CD4-positive, alpha-beta T cell treated with Interferon alpha-2 for 1 hour (primary cell): ENCODE data around the gene ADAM8.
"Not testable (repeated sequence)": the region's sequence is repeated elsewhere in the genome, so short reads cannot be mapped to it uniquely, and the experiment has no call there.

Experiments
- DNase-seq, 2 donors: peaks; one replicate each; pipeline ENCODE4 v3.0.0-alpha.2; 2020 to 2022

Gene ADAM8

GRCh38 chr10:133248334-133248715, 28.3 kb downstream of the ADAM8 start:
- no peak for DNase-seq

DNA sequence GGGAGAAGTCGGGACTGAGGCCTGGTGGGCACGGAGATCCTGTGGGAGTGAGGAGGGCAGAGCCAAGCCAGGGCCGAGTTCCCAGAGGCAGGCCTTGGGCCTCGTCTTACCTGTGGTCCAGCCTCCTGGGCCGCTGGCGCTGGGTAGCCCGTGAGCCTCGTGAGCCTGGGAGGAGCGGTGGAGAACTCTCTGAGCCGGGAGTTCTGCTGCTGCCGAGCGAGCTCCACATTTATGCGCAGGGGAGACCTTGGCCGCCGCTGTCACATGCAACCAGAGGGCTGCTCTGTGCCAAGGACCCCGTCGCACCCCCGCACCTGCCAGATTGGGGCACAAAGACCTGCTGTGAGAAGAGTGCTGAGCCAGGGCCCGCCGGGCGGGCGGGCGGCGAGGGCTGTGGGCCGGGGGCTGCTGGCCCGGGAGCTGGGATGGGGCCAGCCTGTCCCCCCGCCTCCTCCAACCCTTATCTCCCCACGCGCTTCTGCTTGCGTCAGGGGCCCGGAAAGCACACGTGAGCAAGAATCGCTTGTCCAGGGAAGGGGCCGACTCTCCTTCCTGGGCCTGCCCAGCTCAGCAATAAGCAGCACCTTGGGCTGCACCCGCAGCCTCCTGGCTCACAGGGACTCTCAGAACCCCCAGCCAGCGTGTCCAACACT, 28.9 kb downstream of the ADAM8 start:
- no peak for DNase-seq

DNA sequence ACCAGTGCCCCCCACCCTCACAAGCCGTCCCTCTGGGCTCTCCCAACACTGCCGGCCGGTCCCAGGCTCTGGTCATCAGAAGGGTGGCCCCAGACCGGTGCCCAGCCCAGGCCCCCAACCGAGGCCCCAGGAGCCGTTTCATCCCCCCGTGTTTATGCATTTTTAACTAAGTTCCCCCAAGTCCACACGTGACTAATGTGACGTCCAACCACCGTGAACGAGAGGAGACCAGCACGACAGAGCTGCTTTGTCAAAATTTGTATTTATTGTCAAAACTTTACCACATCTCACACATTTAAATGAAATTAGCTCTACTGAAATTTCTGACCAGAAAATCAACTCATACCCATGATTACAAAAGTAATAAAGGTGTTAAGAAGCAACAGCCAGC, 30.4 kb downstream of the ADAM8 start:
- DNase-seq = no peak

GRCh38 chr10:133245439-133246235, 31.0 kb downstream of the ADAM8 start:
- no peak for DNase-seq

DNA sequence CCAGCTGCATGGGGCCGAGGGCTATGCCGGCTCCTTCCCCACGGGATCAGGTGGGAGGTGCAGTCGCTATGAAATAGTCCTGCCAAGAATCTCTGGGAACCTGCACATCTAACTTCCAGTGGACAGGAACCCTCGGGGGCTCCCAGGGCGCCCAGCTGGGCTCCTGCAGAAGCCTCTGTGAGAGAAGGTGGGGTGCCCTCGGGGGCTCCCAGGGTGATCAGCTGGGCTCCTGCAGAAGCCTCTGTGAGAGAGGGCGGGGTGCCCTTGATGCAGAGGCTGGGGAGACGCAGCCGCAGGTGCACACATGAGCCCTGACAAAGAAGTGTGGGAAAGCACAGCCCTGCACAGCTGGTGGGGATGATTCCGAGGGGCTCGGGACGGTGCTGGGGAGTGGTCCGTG, 33.1 kb downstream of the ADAM8 start:
- no peak for DNase-seq

- no peak for DNase-seq
Observed at GRCh38 chr10:133242611-133243356, 33.9 kb downstream of the ADAM8 start.

DNA sequence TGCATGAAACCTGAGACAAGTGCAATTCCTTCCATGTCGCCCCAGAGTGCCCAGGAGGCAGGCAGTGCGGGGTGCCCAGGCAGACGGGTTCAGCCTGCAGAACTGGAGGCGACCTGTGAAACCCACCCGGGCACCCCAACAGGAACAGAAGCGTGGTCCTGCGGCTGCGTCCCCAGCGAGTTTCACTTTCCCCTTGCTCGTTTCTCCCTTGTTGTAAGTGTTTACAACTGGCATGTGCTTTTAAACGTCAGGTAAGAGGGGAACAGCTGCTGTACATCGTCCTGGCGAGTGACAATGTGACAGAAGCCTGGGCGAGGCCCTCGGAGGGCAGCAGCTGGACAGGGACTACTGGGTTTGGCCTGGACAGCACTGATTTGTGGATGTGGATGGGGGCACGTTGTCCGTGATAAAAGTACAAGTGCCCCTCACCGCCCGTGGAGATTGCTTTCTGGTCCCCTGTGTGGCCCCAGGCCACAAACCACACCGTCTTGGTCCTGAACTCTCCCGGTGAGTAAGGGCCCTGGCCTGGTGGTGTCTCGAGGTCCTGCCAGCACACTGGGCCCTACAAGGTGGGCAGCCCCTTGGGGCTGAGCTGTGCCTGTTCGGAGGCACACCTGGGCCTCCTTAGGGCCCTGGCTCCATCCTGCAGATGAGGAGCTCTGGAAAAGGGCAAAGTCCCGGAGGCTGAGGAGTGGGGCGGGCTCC, 35.0 kb downstream of the ADAM8 start:
- DNase-seq = peak in 1 of 2 donors; percentile 29

DNA sequence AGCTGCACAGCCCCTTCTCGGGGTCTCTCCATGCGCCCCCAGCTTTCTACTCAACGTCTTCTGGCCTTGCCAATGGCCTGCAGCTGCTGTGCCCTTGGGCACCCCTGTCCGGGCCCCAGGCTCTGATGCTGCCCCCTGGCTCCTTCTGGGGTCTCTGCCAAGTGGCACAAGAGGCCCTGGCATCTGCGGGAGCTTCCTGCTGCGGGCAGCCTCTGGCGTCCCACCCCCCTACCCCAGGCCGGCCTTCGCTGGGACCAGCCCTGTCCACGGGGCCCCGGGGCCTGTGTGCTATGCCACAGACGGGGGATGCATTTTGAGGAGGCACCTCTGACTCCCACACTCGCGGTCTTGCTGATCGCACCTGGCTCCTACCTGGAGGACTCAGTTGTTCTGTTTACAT, 36.7 kb downstream of the ADAM8 start:
- DNase-seq = no peak

DNA sequence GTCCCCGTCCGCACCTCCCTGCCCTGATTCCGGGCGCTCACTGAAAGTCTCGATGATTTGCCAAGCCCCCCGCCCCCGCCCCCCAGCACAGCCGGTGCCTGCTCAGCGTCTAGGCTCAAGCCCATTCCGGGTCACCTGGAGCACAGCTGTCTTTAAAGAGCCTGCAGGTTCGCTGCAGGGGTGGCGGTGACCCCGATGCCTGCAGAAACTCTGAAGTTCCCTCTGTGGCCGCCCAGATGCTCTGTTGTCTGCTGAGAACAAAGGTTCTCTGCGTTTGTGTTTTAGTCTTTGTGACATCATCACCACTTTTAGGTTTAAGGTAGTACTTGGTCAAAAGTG, 38.2 kb downstream of the ADAM8 start:
- DNase-seq = no peak

DNA sequence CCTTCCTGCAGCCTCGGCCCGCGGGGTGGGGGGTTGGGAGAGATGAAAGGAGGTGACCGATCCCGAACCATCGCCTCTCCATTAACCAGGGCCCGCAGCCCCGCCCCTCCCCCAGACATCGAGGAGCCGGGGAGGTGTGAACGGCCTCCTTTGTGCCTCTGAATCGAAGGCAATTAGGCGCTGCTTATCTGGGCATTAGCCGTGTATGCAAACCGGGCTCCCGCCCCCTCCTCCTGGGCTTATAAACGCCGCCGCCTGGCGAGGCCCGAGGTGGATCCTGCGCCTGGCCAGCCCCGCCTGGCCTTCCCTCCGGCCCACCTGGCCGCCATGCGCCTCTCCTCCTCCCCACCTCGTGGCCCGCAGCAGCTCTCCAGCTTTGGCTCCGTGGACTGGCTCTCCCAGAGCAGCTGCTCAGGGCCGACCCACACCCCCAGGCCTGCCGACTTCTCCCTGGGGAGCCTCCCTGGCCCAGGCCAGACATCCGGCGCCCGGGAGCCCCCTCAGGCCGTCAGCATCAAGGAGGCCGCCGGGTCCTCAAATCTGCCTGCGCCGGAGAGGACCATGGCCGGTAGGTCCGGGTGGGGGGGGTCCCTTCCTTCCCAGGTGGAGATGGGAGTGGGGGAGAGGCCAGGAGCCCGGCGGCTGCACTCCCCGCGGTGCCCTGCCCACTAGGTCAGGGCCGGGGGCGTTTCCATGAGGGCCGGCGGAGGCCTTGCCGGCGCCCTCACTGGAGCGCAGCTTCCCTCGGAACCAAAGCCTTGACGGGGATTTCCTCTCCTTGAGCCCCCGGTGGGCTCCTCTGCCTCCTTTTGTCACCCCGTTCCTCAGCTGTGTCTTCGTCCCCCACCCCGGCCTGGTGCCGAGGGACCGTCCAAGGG, 38.8 kb downstream of the ADAM8 start, which contains the start of gene VENTX:
Gene VENTX, plus strand, starts transcription at position 268 of the 878 bp plus-strand sequence. Its CDS starts 60 bp downstream, at position 328.
- no peak for DNase-seq

DNA sequence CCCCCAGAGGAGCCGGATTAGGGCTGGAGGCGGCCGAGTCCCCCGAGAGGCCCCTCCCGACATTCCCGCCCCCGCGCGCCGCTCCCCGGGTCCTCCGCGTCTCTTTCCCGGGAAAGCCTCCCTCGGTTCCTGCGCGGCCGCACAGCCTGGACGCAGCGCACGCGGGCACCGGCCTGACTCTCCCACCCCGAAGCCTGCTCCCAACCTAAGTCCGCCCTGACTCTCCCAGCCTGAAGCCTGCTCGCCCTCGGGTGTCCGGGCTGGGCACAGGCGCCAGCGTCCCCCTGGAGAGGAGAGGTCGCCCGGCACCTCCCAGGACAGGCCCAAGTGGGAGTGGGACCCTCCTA, 39.5 kb downstream of the ADAM8 start:
- no peak for DNase-seq

DNA sequence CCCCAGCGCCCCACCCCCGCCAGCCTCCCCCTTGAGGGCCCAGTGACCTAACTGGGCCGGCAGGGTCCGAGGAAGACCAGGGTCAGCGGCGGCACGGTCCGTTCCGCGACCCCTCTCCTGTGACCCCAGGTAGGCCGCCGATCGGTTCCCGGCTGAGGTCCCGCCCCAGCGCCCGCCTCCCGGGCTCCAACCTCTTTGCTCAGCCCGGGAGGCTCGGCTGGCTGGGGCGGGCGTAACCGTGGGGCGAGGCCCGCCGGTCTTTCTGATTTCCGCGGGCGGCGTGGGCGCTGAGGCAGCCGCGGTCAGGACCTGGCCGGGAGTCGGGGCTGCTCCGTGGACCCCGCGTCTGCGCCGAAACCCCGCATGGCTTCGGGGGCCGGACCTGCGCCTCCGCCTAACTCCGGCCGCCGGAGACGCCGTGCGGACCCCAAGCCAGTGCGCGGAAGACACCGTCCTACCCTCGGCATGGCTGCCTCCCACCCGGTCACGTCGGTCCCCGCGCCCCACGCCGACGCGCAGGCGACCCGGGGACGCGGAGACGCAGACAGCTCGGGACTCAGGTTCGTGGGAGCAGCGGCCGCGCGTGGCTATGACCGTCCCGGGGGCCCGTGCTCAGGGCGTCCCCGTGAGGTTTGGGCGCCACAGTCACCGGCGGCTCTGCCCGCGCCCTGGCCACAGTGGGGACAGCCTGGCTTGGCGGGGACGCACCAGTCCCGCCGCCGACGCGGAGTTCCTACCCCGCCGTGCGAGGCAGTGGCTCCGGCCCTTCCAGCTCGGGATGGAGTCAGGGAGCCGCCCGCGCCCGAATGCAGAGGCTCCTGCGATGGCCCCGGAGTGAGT, 40.0 kb downstream of the ADAM8 start:
- DNase-seq = no peak

- DNase-seq = peak in 1 of 2 donors; percentile 24
Observed at GRCh38 chr10:133235932-133236331, 40.7 kb downstream of the ADAM8 start.

DNA sequence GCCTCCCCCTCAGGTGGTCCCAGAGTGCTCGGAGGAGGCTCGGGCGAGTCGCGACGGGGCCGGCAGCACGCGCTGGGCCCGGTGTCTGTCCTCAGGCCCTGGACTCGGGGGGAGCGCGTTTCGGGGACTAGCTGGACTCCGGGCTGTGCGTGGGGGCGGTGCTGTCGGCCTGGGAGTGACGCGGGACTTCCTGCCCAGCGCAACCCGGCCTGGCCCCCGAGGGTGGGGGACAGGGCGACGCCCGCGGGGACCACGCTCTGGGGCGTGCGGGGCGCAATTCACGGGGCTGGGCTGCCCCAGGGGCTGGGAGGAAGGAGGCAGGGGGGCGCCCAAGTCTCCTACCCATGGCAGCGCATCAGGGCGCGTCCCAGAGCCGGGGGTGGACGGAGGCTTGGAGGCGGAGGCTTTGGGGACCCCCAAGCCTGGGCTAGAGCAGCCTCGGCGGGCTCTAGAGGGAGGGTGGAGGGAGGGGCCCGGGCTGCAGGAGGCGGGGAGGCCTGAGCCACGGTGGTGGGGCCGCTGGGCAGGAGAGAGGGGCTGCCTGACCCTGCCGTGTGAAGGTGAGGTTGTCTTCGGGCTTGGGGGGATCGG, 41.3 kb downstream of the ADAM8 start:
- peak; percentile 20 to 44 for DNase-seq

- DNase-seq = not testable (repeated sequence)
Observed at GRCh38 chr10:133234796-133235195, 41.9 kb downstream of the ADAM8 start.

- no peak for DNase-seq
Observed at GRCh38 chr10:133231946-133232574, 44.6 kb downstream of the ADAM8 start.

DNA sequence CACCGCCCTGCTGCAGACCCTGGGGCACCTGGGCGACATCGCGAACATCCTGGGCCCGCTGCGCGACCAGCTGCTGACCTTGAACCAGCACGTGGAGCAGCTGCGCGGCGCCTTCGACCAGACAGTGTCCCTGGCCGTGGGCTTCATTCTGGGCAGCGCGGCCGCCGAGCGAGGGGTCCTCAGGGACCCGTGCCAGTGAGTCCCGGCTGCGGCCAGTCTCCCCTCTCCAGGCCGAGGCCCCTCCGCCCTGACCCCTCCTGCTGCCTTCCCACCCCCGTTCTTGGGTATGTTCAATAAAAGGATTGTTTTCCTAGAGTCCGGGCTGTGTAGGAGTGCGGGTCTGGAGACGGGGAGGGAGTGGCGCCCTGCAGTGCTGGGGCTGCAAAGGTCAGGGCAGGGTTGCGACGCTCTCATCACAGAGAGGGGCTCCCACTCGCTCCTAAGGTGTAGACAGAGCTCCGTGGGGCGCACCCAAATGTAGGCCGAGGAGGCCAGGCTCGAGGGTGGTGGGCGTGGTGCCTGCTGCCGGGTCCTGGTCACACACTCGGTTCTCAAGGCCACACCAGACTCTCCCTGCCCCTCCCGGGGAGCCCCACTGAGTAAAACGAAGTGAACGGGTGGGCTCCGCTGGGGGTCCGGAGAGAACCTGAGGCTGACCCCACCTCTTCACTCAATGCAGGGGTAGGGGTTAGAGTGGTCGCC, 45.3 kb downstream of the ADAM8 start:
- DNase-seq = no peak

DNA sequence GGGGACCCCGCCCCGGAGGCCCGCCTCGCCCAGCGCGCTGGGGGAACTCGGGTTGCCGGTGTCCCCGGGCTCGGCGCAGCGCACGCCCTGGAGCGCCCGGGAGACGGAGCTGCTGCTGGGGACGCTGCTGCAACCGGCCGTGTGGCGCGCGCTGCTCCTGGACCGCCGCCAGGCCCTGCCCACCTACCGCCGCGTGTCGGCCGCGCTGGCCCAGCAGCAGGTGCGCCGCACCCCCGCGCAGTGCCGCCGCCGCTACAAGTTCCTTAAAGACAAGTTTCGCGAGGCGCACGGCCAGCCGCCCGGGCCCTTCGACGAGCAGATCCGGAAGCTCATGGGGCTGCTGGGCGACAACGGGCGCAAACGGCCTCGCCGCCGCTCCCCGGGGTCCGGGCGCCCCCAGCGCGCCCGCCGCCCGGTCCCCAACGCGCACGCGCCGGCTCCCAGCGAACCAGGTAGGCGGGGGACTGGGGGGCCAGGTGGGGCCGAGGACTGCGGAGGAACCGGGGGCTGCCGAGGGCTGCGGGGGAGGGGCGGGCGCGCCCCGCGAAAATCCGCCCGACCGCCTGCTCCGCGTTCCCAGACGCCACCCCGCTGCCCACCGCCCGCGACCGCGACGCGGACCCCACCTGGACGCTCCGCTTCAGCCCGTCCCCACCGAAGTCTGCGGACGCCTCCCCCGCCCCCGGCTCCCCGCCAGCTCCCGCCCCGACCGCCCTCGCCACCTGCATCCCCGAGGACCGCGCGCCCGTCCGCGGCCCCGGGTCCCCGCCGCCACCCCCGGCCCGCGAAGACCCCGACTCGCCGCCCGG, 46.1 kb downstream of the ADAM8 start:
- DNase-seq = peak in 1 of 2 donors; percentile 47

DNA sequence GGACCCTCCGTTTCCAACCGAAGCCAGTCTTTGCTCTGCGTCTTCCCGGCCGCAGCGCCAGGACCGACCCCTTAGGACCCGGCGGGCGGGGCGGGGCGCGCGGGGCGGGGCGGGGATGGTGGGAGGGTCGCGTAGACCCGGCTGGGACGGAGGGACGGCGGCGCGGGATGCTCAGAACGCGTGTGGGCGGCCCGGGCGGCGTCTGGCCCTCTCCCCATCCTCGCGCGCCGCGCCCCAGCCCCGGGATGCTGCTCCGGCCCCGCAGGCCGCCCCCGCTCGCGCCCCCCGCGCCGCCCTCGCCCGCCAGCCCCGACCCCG, 46.7 kb downstream of the ADAM8 start, which contains the start of gene UTF1:
Gene UTF1, plus strand, starts transcription at position 174 of the 318 bp plus-strand sequence. Its CDS starts 72 bp downstream, at position 246.
- DNase-seq = no peak
